CD4-positive, alpha-beta T cell treated with Interleukin-4 for 4 hours (primary cell): ENCODE results near the gene ZNF267.
"Not testable (repeated sequence)": the region's sequence is repeated elsewhere in the genome, so short reads cannot be mapped to it uniquely, and the experiment has no call there.

Experiments used
- DNase-seq: peaks from one replicate; pipeline ENCODE4 v3.0.0-alpha.2; 2020

The ZNF267 gene

GRCh38 chr16:31880322-31880979, 6.8 kb downstream of the ZNF267 start:
- DNase-seq = peak; percentile 74

DNA sequence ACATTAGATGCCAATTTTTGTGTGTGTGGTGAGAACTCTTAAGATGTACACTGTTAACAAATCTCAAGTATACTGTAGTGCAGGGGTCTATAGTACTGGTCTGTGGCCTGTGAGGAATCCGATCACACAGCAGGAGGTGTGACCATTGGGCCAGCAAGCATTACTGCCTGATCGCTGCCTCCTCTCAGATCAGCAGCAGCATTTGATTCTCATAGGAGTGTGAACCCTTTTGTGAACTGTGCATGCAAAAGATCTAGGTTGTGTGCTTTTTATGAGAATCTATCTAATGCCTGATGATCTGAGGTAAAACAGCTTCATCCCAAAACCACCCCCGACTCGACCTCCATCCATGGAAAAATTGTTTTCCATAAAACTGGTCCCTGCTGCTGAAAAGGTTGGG, 12.6 kb downstream of the ZNF267 start:
- no peak for DNase-seq

DNA sequence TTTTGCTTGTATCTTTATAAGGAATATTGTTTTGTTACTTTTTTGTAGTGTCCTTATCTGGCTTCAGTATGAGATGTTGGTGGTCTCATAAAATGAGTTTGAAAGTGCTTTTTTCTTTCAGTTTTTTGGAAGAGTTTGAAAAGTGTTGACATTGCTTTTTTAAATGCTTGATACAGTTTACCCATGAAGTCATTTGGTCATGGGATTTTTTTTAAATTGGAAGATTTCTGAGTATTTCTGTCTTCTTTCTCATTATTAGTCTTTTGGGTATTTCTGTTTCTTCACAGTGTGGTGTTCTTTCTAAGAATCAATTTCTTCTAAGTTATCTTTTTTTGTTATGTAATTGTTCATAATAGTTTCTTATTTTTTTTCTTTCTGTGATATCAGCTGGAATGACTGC, 15.1 kb downstream of the ZNF267 start:
- no peak for DNase-seq

GRCh38 chr16:31892111-31892510, 18.5 kb downstream of the ZNF267 start:
- DNase-seq = not testable (repeated sequence)

GRCh38 chr16:31893824-31894223, 20.2 kb downstream of the ZNF267 start:
- no peak for DNase-seq

GRCh38 chr16:31897283-31897682, 23.7 kb downstream of the ZNF267 start:
- no peak for DNase-seq

DNA sequence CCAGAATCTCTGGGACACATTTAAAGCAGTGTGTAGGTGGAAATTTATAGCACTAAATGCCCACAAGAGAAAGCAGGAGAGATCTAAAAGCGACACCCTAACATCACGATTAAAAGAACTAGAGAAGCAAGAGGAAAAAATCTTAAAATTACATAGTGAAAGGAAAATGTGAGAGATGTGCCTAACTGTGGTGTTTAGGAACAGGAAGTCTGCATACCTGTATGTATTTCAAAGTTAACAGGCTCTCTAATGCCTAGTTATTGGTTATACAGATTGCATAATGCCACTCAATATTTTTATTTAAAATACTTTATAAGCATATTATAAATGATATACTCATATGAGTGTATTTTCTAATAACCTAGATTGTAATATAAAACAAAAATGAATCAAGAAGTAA, 25.9 kb downstream of the ZNF267 start:
- no peak for DNase-seq

DNA sequence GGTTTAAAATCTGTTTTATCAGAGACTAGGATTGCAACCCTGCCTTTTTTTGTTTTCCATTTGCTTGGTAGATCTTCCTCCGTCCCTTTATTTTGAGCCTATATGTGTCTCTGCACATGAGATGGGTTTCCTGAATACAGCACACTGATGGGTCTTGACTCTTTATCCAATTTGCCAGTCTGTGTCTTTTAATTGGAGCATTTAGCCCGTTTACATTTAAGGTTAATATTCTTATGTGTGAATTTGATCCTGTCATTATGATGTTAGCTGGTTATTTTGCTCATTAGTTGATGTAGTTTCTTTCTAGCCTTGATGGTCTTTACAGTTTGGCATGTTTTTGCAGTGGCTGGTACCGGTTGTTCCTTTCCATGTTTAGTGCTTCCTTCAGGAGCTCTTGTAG, 31.0 kb downstream of the ZNF267 start:
- DNase-seq = not testable (repeated sequence)

DNA sequence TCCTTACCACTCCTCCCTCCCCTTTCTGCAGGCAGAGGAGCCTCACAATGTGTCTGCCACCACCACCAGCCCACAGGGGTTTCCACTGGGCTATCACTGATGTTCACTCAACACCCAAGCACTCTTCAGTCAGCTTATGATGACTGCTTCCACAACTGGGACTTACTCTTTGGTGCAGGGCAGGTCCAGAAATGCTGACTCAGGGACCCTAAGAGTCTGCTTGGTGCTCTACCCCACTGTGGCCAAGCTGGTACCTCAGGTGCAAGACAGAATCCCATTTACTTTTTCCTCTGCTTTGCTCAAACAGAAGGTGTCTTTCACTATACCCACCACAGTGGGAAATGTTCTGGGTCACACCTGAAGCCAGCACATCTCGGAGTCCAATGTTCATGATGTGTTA, 40.1 kb downstream of the ZNF267 start:
- DNase-seq = no peak

DNA sequence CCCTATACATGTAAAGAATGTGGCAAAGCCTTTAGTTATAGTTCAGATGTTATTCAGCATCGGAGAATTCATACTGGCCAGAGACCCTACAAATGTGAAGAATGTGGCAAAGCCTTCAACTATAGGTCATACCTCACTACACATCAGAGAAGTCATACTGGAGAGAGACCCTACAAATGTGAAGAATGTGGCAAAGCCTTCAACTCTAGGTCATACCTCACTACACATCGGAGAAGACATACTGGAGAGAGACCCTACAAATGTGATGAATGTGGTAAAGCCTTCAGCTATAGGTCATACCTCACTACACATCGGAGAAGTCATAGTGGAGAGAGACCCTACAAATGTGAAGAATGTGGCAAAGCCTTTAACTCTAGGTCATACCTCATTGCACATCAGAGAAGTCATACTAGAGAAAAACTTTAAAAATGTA, 42.5 kb downstream of the ZNF267 start:
- DNase-seq = no peak

DNA sequence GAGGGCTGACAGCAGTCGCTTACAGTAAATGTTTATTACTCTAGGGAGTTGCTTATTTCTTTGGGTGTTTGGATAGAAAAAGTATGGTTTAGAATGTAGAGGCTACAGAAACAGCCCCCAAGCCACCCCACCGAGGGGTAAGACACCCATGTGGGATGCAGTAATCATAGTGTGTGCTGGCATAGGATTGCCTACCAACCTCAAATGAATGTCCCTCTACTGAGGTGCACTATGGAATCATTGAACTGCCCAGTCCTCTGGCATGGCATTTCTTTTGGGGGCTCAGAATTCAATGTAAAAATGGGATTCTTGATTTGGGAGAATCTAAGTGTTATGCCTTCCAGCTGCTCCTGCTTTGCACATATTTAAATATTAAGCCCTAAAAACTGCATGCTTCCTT, 46.8 kb downstream of the ZNF267 start:
- no peak for DNase-seq

DNA sequence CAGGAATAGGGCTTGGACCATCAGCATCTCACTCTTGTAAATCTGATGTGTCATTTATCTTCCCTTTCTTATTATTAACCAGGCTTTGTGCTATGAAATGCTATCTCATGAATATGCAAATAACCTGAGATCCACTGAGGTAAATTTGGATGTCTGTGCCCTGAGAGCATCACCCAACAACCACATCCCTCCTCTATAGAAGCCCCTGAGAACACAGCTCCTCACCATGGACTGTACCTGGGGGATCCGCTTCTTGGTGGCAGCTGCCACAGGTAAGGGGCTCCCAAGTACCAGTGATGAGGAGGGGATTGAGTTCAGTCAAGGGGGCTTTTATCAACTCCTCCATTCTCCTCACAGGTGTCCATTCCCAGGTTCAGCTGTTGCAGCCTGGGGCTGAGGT, 78.2 kb downstream of the ZNF267 start:
- DNase-seq = not testable (repeated sequence)

GRCh38 chr16:31952206-31952605, 78.6 kb downstream of the ZNF267 start:
- DNase-seq = peak; percentile 67

- DNase-seq = peak; percentile 15
These were observed 82.6 kb downstream of the ZNF267 start for GRCh38 chr16:31956221-31956620.

GRCh38 chr16:31960186-31960910, 86.7 kb downstream of the ZNF267 start:
- DNase-seq = peak; percentile 11
